GM19240 (cell line): ENCODE results near the gene TACC3.
A peak's percentile ranks its signal among the peaks of the same experiment; 100 is the strongest.

Experiments
- DNase-seq: peaks from one replicate; pipeline ENCODE4 v3.0.0; 2011; ENCODE audit warnings: low spot score; ENCODE audit not compliant: insufficient read length

The TACC3 gene

GRCh38 chr4:1703867-1704266 is 17.5 kb upstream of the TACC3 start:
- no peak for DNase-seq

- DNase-seq, result no peak
Measured at GRCh38 chr4:1705732-1706131, 15.6 kb upstream of the TACC3 start.

GRCh38 chr4:1706358-1706757 is 15.0 kb upstream of the TACC3 start:
- DNase-seq, result no peak

- no peak for DNase-seq
Measured at GRCh38 chr4:1708581-1708980, 12.7 kb upstream of the TACC3 start.

DNA sequence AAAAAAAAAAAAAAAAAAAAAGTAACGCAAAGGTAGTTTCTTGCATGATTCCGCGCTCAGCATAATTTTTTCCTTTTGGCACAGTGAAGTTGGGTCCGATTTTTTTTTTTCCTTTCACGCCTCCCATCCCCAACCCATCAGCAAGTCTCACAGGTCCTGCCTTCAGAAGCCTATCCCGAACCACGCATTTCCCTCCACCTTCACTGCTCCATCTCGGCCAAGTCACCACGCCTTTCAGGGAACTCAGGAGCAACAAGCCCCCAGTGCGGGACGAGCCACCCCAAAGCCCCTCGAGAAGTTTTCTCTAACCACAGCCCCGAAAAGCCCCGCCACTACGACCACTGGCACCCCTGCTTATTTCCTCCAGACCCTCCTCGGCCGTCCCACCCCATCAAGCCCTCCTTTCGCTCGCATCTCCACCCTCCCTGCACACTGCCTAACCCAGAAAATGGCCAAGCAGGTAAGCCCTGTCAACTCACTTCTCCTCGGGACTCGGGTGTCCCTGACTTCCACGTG is 10.2 kb upstream of the TACC3 start:
- DNase-seq, result no peak

DNA sequence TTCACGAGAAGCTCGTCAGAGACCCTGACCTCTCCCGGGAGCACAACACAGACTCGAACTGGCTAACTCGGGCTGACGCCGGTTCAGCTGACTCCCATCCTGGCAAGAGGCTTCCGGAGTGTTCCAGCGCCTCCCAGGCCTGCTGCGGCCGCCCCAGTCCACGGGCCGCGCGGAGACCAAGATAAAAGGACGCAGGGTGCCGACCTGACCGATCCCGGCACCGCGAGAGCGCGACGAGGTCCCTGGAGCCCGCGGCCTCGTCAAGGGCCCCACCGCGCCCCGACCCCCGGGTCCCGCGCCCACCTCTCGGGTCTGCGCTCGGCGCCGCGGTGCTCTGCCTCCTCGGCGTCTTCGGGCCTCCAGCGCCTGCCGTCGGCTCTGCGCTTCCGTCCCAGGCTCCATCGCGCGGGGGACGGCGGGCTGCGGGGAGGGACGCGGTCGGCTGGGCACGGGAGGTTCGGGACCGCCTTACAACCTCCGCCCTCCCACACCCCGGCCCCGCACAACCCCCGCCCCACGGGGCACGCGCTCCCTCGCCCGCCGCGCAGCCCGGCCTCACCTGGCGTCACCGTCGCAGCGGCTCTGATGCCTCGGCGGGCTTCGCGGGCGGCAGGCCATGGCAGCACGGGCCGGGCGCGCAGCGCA is 9.6 kb upstream of the TACC3 start:
- no peak for DNase-seq

DNA sequence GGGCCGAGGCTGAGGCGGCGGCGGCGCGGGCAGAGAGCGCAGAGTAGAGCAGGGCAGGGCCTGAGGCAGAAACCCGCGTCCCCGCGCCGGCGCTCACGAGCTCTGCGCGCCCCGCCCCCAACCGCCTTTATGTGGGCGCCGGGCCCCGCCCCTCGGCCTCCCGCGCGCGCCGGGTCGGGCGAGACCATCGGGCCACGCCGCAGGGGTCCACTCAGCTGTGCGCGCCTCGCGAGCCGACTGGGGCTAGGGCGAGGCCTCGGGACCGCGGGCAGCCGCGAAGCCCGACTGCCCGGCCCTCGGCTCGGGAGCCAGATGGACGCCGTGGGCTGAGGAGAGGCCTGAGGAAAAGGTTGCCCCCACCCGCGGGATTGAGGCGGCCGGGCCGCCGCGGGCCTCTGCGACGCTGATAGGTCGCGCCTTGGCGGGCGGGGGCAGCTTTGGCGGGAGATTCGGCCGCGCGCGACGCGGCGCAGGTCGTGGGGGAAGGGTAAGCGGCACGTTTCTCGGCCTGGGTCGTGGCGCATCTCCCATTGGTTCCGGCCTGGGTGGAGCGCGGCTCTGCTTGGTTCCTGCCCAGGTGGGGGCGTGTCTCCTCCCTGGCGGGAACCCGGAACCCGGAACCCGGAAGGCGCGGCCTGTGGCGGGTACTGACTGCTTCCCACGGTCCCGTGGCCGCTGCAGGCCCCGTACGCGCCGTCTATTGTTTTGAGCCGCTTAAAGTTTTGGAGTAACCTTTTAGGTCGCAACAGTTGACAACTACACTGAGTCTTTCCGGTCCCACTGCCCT is 8.9 kb upstream of the TACC3 start, which contains the start of gene SLBP:
SLBP (minus strand) TSS at position 104 of the 787 bp plus-strand sequence. CDS start 131 bp downstream, outside the sequence.
- DNase-seq, result peak; percentile 96

- DNase-seq, result no peak
Measured at GRCh38 chr4:1713003-1713851, 8.1 kb upstream of the TACC3 start.

DNA sequence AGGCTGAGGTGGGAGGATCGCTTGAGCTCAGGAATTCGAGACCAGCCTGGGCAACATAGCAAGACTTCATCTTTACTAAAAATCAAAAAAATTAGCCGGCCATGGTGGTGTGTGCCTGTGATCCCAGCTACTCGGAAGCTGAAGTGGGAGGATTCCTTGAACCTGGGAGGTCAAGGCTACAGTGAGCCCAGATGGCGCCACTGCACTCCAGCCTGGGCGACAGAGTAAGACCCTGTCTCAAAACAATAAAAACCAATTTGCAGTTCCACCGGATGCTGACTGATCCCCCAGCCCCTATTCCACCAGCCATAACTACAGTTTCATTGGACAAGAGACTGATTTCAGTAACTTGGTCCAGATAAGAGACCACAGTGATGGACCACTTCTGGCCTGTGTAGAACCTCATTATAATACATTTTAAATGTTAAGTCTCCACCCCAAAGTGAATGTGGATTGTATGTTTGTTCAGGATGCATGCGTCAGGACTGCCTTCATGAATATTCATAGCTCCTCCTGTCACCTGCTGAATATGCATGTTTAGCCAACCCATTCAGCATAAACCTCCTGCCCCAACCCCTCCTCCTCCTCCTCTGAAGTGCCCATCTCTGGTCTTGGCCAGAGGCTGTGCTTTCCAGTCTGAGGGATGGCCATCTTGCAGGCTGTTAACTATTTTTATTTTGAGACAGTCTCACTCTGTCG is 6.9 kb upstream of the TACC3 start:
- no peak for DNase-seq

GRCh38 chr4:1715002-1715758 is 6.1 kb upstream of the TACC3 start:
- DNase-seq, result no peak

DNA sequence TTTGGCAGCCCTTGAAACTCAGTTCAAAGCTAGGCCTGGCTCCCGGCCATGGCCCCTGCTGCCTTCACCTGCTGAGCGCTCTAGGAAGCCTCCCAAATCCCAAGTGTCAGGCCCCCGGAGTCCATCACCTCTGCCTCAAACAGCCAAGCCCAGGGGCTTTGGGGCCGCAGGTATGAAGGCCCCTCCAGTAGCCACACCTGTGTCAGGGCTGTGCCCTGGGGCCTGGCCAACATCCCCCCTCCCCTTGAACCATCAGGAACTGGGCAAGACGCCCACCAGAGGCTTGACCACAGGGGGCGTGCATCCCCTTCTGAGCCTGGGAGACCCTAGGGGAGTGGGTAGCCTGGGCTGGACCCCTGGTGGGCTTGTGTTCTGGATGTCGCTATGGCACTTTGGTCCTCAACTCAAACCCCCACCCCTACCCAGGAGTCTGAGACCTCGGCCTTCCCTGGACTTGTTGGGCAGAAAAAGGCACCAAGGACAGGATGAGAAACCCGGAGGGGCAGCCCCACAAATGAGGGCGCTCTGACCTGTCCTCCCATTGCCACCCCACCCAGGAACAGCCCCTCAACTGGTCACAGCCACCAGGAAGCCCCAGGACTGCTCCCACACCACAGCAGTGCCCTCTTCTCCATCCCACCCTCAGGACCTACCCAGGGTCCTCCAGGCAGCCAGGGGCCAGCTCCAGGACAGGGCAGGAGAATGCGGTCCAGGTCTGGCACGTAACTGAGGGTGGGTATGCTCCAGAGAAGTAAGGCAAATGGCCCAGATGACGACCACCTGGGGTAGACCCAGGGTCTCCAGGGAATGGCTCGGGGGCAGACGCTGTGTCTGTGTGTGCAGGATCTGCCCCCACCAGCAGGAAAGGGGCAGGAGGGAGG is 5.0 kb upstream of the TACC3 start:
- DNase-seq, result no peak

DNA sequence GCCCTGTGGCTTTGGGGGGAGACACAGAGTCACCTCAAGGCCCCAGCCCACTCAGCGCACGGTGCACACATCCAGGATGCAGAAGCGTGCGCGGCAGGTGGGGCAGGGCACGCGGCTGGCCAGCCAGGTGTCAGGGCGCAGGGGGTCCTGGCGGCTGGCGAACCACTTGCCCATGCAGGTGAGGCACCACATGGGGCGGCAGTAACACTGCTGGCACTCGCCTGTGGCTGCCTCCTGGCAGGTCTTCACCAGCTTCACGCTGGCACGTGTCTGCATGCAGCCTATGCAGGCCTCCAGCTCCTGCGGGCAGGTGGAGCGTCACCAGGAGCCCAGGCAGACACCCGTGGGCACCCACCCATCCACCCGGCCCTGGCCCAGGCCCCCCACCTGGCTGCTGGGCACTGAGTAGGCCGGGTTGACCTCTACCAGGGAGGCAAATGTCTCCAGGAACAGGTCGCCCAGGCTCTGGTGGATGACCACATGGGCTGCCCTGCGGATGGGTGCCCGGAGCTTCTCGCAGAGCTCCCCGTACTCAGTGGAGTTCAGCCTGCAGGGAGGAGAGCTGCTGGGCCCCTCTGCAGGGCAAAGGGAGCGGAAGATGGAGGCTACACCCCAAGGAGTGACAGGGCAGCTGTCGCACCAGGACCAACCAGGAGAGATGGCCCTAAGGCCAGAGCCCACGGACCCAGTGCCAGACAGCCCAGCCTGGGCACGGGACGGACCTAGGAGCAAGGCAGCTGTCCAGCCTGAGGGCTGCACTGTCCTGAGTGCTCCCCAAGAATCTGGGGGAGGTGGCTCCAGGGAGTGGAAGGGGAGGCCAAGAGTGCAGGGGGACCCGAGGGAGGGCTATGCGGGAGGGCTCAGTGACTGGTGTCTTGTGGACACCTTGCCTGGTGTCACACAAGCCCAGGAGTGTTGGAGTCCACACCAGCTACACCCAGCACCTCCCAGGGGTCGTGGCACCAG is 3.9 kb upstream of the TACC3 start:
- no peak for DNase-seq

DNA sequence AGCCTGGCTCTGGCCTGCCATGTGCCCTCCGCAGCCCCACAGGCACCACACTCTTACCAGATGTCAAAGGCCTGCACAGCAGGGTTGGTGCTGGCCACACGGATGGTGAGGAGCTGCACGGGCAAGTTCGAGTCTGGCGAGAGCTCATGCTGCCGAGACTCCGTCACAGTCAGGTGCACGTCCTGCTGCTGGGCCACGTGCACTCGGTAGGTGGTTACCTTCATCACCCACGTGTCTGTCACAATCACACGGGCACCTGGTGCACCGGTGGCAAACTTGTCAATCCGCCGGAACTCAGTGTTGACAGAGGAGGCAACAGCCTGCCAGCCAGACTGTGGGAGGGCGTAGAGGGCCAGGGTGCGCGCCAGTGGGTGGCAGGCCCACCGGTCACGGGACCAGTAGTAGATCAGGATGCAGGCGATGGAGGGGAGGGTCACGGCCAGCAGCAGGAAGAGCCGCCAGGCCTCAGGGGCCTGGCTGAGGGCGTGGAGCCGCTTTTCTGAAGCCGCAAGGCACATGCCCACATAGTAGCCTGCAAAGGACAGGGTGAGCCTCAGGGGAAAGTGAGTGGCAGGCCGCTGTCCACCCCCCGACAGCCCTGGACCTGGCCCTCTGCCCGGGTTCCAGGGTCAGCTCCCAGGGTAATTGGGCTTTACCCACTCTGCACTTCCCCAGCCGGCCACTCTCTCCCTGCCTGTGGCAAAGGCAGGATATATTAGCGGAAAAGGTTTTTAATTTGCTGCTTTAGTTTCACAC is 3.0 kb upstream of the TACC3 start:
- no peak for DNase-seq

GRCh38 chr4:1720163-1720983 is 948 bp upstream of the TACC3 start:
- DNase-seq, result no peak

- no peak for DNase-seq
Measured at GRCh38 chr4:1721666-1722550, 587 bp downstream of the TACC3 start.
